GM23338 (cell line): ENCODE results near the gene IGFBP6. TPM values are rescaled to one million over a fixed set of nuclear protein-coding genes. Genes with fewer than 3 reads are reported as not detected.

ENCODE experiments used
- ATAC-seq: fragments of 200-7000 bp; cut with Tn5 transposase; 3 replicates; pipeline ENCODE4 v1.9.1; 2020
- DNase-seq: peaks from one replicate; pipeline ENCODE4 v3.0.0-alpha.2; 2015; ENCODE audit warnings: low spot score
- H2AFZ ChIP-seq: fragments of 200-600 bp; sonication (generic); 2 replicates; pipeline ENCODE4 v1.8.0; 2016; ENCODE audit warnings: antibody characterized with exemption, mild to moderate bottlenecking, moderate library complexity
- H3F3A ChIP-seq: fragments of 200-600 bp; sonication (generic); replicated peaks from 2 replicates; pipeline ENCODE4 v1.8.0; 2017; ENCODE audit warnings: antibody characterized with exemption, mixed run types, low read depth
- H3K27ac ChIP-seq: fragments of 200-600 bp; sonication (generic); 2 replicates; pipeline ENCODE4 v1.6.1; 2016; ENCODE audit warnings: low read depth
- H3K27me3 ChIP-seq: fragments of 200-600 bp; sonication (generic); 2 replicates; pipeline ENCODE4 v1.8.0; 2016; ENCODE audit warnings: mild to moderate bottlenecking, mixed run types, moderate library complexity; ENCODE audit not compliant: insufficient read depth
- H3K36me3 ChIP-seq: fragments of 200-600 bp; sonication (generic); 2 replicates; pipeline ENCODE4 v1.8.0; 2016; ENCODE audit warnings: mild to moderate bottlenecking; ENCODE audit not compliant: insufficient read depth
- H3K4me1 ChIP-seq: fragments of 200-600 bp; sonication (generic); 2 replicates; pipeline ENCODE4 v1.8.0; 2016; ENCODE audit warnings: mild to moderate bottlenecking, moderate library complexity; ENCODE audit not compliant: insufficient read depth
- H3K4me2 ChIP-seq: fragments of 200-600 bp; sonication (generic); 2 replicates; pipeline ENCODE4 v1.7.1; 2017; ENCODE audit warnings: mixed run types
- H3K4me3 ChIP-seq: fragments of 200-600 bp; sonication (generic); 2 replicates; pipeline ENCODE4 v1.6.1; 2016; ENCODE audit warnings: mixed run types
- H3K79me2 ChIP-seq: fragments of 200-600 bp; sonication (generic); replicated peaks from 2 replicates; pipeline ENCODE4 v1.8.0; 2017; ENCODE audit warnings: mild to moderate bottlenecking; ENCODE audit not compliant: insufficient read depth
- H3K9me2 ChIP-seq: fragments of 200-600 bp; sonication (generic); 2 replicates; pipeline ENCODE4 v1.8.0; 2017; ENCODE audit not compliant: insufficient read depth
- H4K20me1 ChIP-seq: fragments of 200-600 bp; sonication (generic); replicated peaks from 2 replicates; pipeline ENCODE4 v1.8.0; 2017; ENCODE audit warnings: mild to moderate bottlenecking; ENCODE audit not compliant: insufficient read depth
- H3K27ac Mint-ChIP-seq: 2 replicates; pipeline ENCODE4 v1.8.0; 2020; ENCODE audit warnings: inconsistent platforms, mild to moderate bottlenecking, moderate library complexity, mixed read lengths
- H3K27me3 Mint-ChIP-seq: 3 replicates; pipeline ENCODE4 v1.8.0; 2022; ENCODE audit warnings: low read depth, mild to moderate bottlenecking, moderate library complexity, mixed read lengths, inconsistent platforms; ENCODE audit not compliant: insufficient read depth, poor library complexity
- H3K36me3 Mint-ChIP-seq: 3 replicates; pipeline ENCODE4 v1.8.0; 2021; ENCODE audit warnings: low read depth, mild to moderate bottlenecking, inconsistent platforms, moderate library complexity, mixed read lengths
- H3K4me1 Mint-ChIP-seq: 3 replicates; pipeline ENCODE4 v1.8.0; 2020; ENCODE audit warnings: mild to moderate bottlenecking, inconsistent platforms, mixed read lengths
- H3K4me3 Mint-ChIP-seq: 3 replicates; pipeline ENCODE4 v1.8.0; 2021; ENCODE audit warnings: moderate library complexity, mild to moderate bottlenecking, inconsistent platforms, mixed read lengths
- H3K9me3 Mint-ChIP-seq: 3 replicates; pipeline ENCODE4 v1.8.0; 2020; ENCODE audit warnings: moderate library complexity, mild to moderate bottlenecking, inconsistent platforms, mixed read lengths
- CREB1 ChIP-seq: fragments of 250-450 bp; sonication (Bioruptor Pico); IDR thresholded peaks from 2 replicates; pipeline ENCODE4 v1.5.0; 2020; ENCODE audit warnings: low read depth, mild to moderate bottlenecking, moderate library complexity
- CTCF ChIP-seq, 2 experiments: fragments of 200-600 bp in 1 of 2; sonication (generic) in 1 of 2; conservative IDR thresholded peaks; 2 replicates each; pipeline versions ENCODE4 v1.5.1 to v1.6.1; 2016 to 2017; ENCODE audit warnings: antibody characterized with exemption in 2 of 2, low read depth in 2 of 2, mild to moderate bottlenecking in 2 of 2, moderate library complexity in 1 of 2
- ETS1 ChIP-seq: IDR thresholded peaks from 2 replicates; pipeline ENCODE4 v1.6.1; 2016; ENCODE audit warnings: antibody characterized with exemption
- EZH2 ChIP-seq: fragments of 200-600 bp; sonication (generic); IDR thresholded peaks from one replicate; pipeline ENCODE4 v1.8.0; 2017; ENCODE audit warnings: antibody characterized with exemption, mild to moderate bottlenecking, low read depth; ENCODE audit not compliant: unreplicated experiment
- EZH2phosphoT487 ChIP-seq: fragments of 200-600 bp; sonication (generic); IDR thresholded peaks from one replicate; pipeline ENCODE4 v1.8.1; 2018; ENCODE audit warnings: antibody characterized with exemption; ENCODE audit not compliant: unreplicated experiment
- JUNB ChIP-seq: IDR thresholded peaks from one replicate; pipeline ENCODE4 v1.6.1; 2016; ENCODE audit warnings: antibody characterized with exemption; ENCODE audit not compliant: unreplicated experiment
- NANOG ChIP-seq: IDR thresholded peaks from 2 replicates; pipeline ENCODE4 v1.6.1; 2016; ENCODE audit warnings: antibody characterized with exemption, borderline replicate concordance
- POLR2AphosphoS5 ChIP-seq: IDR thresholded peaks from 2 replicates; pipeline ENCODE4 v1.6.1; 2016; ENCODE audit warnings: antibody characterized with exemption, low read depth
- STAT1 ChIP-seq: IDR thresholded peaks from one replicate; pipeline ENCODE4 v1.6.1; 2016; ENCODE audit warnings: antibody characterized with exemption; ENCODE audit not compliant: unreplicated experiment
- ZNF331 ChIP-seq: fragments of 250-450 bp; sonication (Bioruptor Pico); IDR thresholded peaks from 2 replicates; pipeline ENCODE4 v1.5.0; 2020; ENCODE audit warnings: low read depth, mild to moderate bottlenecking, moderate library complexity
- ZNF462 ChIP-seq: fragments of 250-450 bp; sonication (Bioruptor Pico); IDR thresholded peaks from 2 replicates; pipeline ENCODE4 v1.5.0; 2020; ENCODE audit warnings: mild to moderate bottlenecking, moderate library complexity
- polyA plus RNA-seq: library from polyadenylated mRNA; unstranded; fragments of >200 nt; fragmentation: Nextera tagmentation; extraction: Ambion mirVana; gene quantifications from 2 replicates; pipeline ENCODE4 v1.2.1, GENCODE V29; 2016
- total RNA-seq: library from RNA; depleted of rRNA; stranded (reverse); fragments of >200 nt; shearing (Covaris generic); gene quantifications from 2 replicates; pipeline ENCODE4 v1.2.3, GENCODE V29; 2014

IGFBP6 gene
- total and polyA plus RNA-seq, 2 experiments from 2014 or later, result 14.7 to 16.6 TPM

- Histone ChIP-seq H3K4me2 (no peak overlapping the region), H2AFZ (no peak overlapping the region), H3K27ac (no peak overlapping the region), H4K20me1 (no peaks in the 10 kb centered on the region), H3K9me2 (no peaks in the 10 kb centered on the region), H3K4me3 (no peak overlapping the region), H3F3A (peaks cover 3% of the 10 kb centered on the region), H3K4me1 (peaks cover 25% of the 10 kb centered on the region), H3K36me3 (no peaks in the 10 kb centered on the region), H3K79me2 (no peaks in the 10 kb centered on the region), H3K27me3 (peaks cover 4% of the 10 kb centered on the region)
- H3K36me3 Mint-ChIP-seq, result no peaks in the 10 kb centered on the region
- TF ChIP-seq NANOG (no peak), EZH2phosphoT487 (no peak)
- ATAC-seq (no peak), DNase-seq (no peak)
- H3K4me1 Mint-ChIP-seq, result peaks cover 31% of the 10 kb centered on the region
- peaks cover 18% of the 10 kb centered on the region for H3K27me3 Mint-ChIP-seq
- no peak overlapping the region for H3K27ac Mint-ChIP-seq
- H3K9me3 Mint-ChIP-seq, result no peaks in the 10 kb centered on the region; the same call in 2 of the 3 replicates
- no peak overlapping the region for H3K4me3 Mint-ChIP-seq
Observed at GRCh38 chr12:53103860-53104305, 6.4 kb downstream of the IGFBP6 start.

- Histone ChIP-seq H3K9me2 (no peaks in the 10 kb centered on the region), H3F3A (no peaks in the 10 kb centered on the region), H3K79me2 (no peaks in the 10 kb centered on the region), H3K27me3 (no peaks in the 10 kb centered on the region), H4K20me1 (no peaks in the 10 kb centered on the region), H3K4me2 (no peak overlapping the region), H3K4me1 (peaks cover 20% of the 10 kb centered on the region), H3K4me3 (no peak overlapping the region), H3K36me3 (no peaks in the 10 kb centered on the region), H3K27ac (no peak overlapping the region), H2AFZ (no peak overlapping the region)
- ATAC-seq, result no peak
- H3K9me3 Mint-ChIP-seq, result peaks cover 8% of the 10 kb centered on the region; the same call in 2 of the 3 replicates
- TF ChIP-seq STAT1, result no peak
- no peak for TF ChIP-seq EZH2
- no peak for TF ChIP-seq CREB1
- no peak for TF ChIP-seq CTCF (conservative IDR thresholded peaks at IDR 0.05; ENCODE audit: low read depth in 2 of 2)
- TF ChIP-seq ZNF331, result no peak
- TF ChIP-seq ETS1, result no peak
- TF ChIP-seq ZNF462 (CRISPR knock-in tag), result no peak
- no peak for TF ChIP-seq JUNB
- no peak for TF ChIP-seq EZH2phosphoT487
- no peak for TF ChIP-seq NANOG
- TF ChIP-seq POLR2AphosphoS5, result no peak
- H3K27me3 Mint-ChIP-seq, result peaks cover 13% of the 10 kb centered on the region
- H3K36me3 Mint-ChIP-seq, result peaks cover 3% of the 10 kb centered on the region; the same call in 1 of the 3 replicates
- no peak overlapping the region for H3K27ac Mint-ChIP-seq
- no peak for DNase-seq
- no peak overlapping the region for H3K4me3 Mint-ChIP-seq
- H3K4me1 Mint-ChIP-seq, result peaks cover 25% of the 10 kb centered on the region
Observed at GRCh38 chr12:53105256-53105655, 7.8 kb downstream of the IGFBP6 start.
